PC-9 (cell line): Measurements from ENCODE around the gene VAMP3.

ENCODE experiments used
- EZH2 ChIP-seq: fragments of 200-600 bp; sonication (generic); IDR thresholded peaks from 2 replicates; pipeline ENCODE4 v1.8.0; 2017; ENCODE audit warnings: antibody characterized with exemption, low read depth
- TF ChIP-seq, protein P1 (sequence below): fragments of 200-600 bp; sonication (generic); conservative IDR thresholded peaks from 2 replicates; pipeline ENCODE4 v1.6.1; 2017; ENCODE audit warnings: mixed run types, antibody characterized with exemption, mild to moderate bottlenecking, moderate library complexity

GRCh38 chr1:7760245-7760644, 10.9 kb upstream of the VAMP3 start:
- TF ChIP-seq, protein P1, sequence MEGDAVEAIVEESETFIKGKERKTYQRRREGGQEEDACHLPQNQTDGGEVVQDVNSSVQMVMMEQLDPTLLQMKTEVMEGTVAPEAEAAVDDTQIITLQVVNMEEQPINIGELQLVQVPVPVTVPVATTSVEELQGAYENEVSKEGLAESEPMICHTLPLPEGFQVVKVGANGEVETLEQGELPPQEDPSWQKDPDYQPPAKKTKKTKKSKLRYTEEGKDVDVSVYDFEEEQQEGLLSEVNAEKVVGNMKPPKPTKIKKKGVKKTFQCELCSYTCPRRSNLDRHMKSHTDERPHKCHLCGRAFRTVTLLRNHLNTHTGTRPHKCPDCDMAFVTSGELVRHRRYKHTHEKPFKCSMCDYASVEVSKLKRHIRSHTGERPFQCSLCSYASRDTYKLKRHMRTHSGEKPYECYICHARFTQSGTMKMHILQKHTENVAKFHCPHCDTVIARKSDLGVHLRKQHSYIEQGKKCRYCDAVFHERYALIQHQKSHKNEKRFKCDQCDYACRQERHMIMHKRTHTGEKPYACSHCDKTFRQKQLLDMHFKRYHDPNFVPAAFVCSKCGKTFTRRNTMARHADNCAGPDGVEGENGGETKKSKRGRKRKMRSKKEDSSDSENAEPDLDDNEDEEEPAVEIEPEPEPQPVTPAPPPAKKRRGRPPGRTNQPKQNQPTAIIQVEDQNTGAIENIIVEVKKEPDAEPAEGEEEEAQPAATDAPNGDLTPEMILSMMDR, result no peak
- no peak for TF ChIP-seq EZH2
